ENCODE results near the gene SPIRE1. TPM values are rescaled to one million over a fixed set of nuclear protein-coding genes. Genes with fewer than 3 reads are reported as not detected.

The SPIRE1 gene
- total RNA-seq, 5 donors from 2014 or later (not counting 1 experiment from before 2014, with no cell fraction given): 1.1 to 2.9 (median 1.4) TPM

GRCh38 chr18:12435867-12436266 lies 222.0 kb downstream of the SPIRE1 start:
- Histone ChIP-seq H3K27ac (ENCODE audit: low read length) (no peak overlapping the region), H3K36me3 (ENCODE audit: control insufficient read depth in 2 of 2, extremely low read depth in 1 of 2, insufficient read depth in 1 of 2, low read length in 1 of 2) (no peaks in the 10 kb centered on the region), H3K4me3 (ENCODE audit: control insufficient read depth in 1 of 2, extremely low read depth in 1 of 2, low read length in 1 of 2) (no peak overlapping the region), H3K9me3 (no peaks in the 10 kb centered on the region), H3K4me1 (ENCODE audit: control insufficient read depth in 1 of 2, extremely low read depth in 1 of 2, insufficient read depth in 2 of 2, low read length in 2 of 2) (no peaks in the 10 kb centered on the region), H3K27me3 (replicated peaks in 1 of 2; ENCODE audit: control insufficient read depth in 2 of 2, extremely low read depth in 1 of 2, insufficient read depth in 2 of 2, low read length in 1 of 2) (peaks cover 0 to 5% of the 10 kb centered on the region in 2 experiments)
- no peak overlapping the region for H3K4me3 Mint-ChIP-seq
- ATAC-seq (replicated peaks in 1 of 4): no peak
- 86% methylated on average over 1 of the region's 8 CpGs for WGBS (ENCODE audit: insufficient coverage)
- no peaks in the 10 kb centered on the region for H3K27me3 Mint-ChIP-seq
- CTCF ChIA-PET: interaction anchor here in 1 of 2 donors (0.6 kb wide), 1 partner anchor 27 kb away, joined by 3 read pairs; no protein-coding TSS in a partner anchor
- no peak for DNase-seq
- no peaks in the 10 kb centered on the region for H3K4me1 Mint-ChIP-seq
- no peak overlapping the region for H3K27ac Mint-ChIP-seq
- POLR2A ChIA-PET: interaction anchor here in 1 of 2 donors (0.6 kb wide), 1 partner anchor 235 kb away, joined by 8 read pairs; no protein-coding TSS in a partner anchor
- no peaks in the 10 kb centered on the region for H3K36me3 Mint-ChIP-seq
- no peaks in the 10 kb centered on the region for H3K9me3 Mint-ChIP-seq

GRCh38 chr18:12434541-12434929 lies 223.4 kb downstream of the SPIRE1 start:
- Mint-ChIP-seq H3K27ac (no peak overlapping the region), H3K9me3 (no peaks in the 10 kb centered on the region), H3K27me3 (no peaks in the 10 kb centered on the region), H3K4me3 (no peak overlapping the region), H3K36me3 (no peaks in the 10 kb centered on the region), H3K4me1 (no peaks in the 10 kb centered on the region)
- ChIA-PET CTCF (no interaction called here), POLR2A (no interaction called here)
- no peak for DNase-seq
- no peaks in the 10 kb centered on the region for H3K9me3 ChIP-seq
- ATAC-seq (replicated peaks in 1 of 4): no peak
- H3K27me3 ChIP-seq (replicated peaks in 1 of 2; ENCODE audit: control insufficient read depth in 2 of 2, extremely low read depth in 1 of 2, insufficient read depth in 2 of 2, low read length in 1 of 2): no peaks in the 10 kb centered on the region
- H3K4me1 ChIP-seq (ENCODE audit: control insufficient read depth in 1 of 2, extremely low read depth in 1 of 2, insufficient read depth in 2 of 2, low read length in 2 of 2): no peaks in the 10 kb centered on the region
- WGBS (ENCODE audit: insufficient coverage): 97% methylated on average over 12 of the region's 14 CpGs
- H3K27ac ChIP-seq (ENCODE audit: low read length): no peak overlapping the region
- no peak overlapping the region for H3K4me3 ChIP-seq (ENCODE audit: control insufficient read depth in 1 of 2, extremely low read depth in 1 of 2, low read length in 1 of 2)
- H3K36me3 ChIP-seq (ENCODE audit: control insufficient read depth in 2 of 2, extremely low read depth in 1 of 2, insufficient read depth in 1 of 2, low read length in 1 of 2): no peaks in the 10 kb centered on the region

DNA sequence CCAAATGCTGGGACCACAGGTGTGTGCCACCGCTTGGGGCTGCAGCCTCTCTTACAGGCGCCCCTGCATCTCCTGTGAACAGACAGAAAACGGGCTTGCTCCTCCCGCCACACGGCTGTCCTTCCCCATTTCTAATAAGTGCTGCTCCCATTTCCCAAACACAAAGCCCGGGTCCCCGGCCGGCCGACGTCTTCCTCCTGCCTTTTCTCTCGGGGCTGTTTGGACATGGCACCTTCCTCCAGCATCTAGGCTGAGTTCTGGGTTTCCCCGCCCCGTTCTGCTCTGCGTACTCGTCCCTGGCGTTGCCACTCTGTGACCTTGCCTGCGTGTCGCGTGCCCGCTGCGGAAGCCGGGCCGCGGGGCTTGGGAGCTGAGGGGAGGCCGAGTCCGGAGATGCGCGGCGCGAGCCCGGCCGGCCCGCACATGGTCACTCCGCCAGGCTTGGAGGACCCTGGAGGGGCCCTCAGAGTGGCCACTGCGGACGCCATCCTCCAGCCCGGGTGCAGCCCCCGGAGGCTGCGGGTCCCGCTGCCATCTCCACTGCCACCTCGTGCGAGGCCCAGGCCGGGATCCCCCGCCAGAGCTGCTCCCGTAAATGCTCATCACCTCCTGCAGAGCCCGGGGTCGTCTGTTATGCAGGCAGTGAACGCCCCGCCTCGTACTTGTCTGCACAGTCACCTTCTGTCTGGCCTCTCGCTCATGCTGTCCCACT lies 223.9 kb downstream of the SPIRE1 start:
- Mint-ChIP-seq H3K36me3 (no peaks in the 10 kb centered on the region), H3K4me1 (no peaks in the 10 kb centered on the region), H3K9me3 (no peaks in the 10 kb centered on the region), H3K27me3 (no peaks in the 10 kb centered on the region), H3K27ac (no peak overlapping the region), H3K4me3 (no peak overlapping the region)
- Histone ChIP-seq H3K27ac (ENCODE audit: low read length) (no peak overlapping the region), H3K27me3 (replicated peaks in 1 of 2; ENCODE audit: control insufficient read depth in 2 of 2, extremely low read depth in 1 of 2, insufficient read depth in 2 of 2, low read length in 1 of 2) (no peaks in the 10 kb centered on the region), H3K4me3 (ENCODE audit: control insufficient read depth in 1 of 2, extremely low read depth in 1 of 2, low read length in 1 of 2) (no peak overlapping the region), H3K4me1 (ENCODE audit: control insufficient read depth in 1 of 2, extremely low read depth in 1 of 2, insufficient read depth in 2 of 2, low read length in 2 of 2) (no peaks in the 10 kb centered on the region), H3K9me3 (no peaks in the 10 kb centered on the region), H3K36me3 (ENCODE audit: control insufficient read depth in 2 of 2, extremely low read depth in 1 of 2, insufficient read depth in 1 of 2, low read length in 1 of 2) (no peaks in the 10 kb centered on the region)
- 94% methylated on average over 38 of the region's 51 CpGs for WGBS (ENCODE audit: insufficient coverage)
- ChIA-PET POLR2A (no interaction called here), CTCF (no interaction called here)
- no peak for ATAC-seq (replicated peaks in 1 of 4)
- DNase-seq: no peak

DNA sequence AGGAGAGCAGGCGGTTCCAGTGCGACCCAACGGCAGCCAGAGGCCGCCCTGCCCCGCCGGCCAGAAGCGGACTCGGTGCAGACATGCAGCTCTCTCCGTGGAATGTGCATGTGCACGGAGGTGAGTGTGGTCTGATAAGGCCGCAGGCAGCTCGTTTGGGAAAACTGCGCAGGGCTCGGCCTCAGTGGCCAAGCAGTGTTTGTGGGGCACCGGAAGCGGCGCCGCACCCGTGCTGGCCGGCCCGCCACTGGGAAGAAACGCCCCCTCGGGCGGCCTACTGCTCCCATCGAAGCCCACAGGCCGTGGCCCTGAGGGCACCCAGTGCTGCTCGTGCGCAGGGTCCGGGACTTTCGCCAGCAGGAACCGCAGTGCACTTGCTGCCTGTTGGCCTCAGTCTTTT lies 225.0 kb downstream of the SPIRE1 start:
- Mint-ChIP-seq H3K9me3 (no peaks in the 10 kb centered on the region), H3K4me1 (no peaks in the 10 kb centered on the region), H3K36me3 (no peaks in the 10 kb centered on the region), H3K27ac (no peak overlapping the region), H3K27me3 (no peaks in the 10 kb centered on the region), H3K4me3 (no peak overlapping the region)
- Histone ChIP-seq H3K27ac (ENCODE audit: low read length) (no peak overlapping the region), H3K4me1 (ENCODE audit: control insufficient read depth in 1 of 2, extremely low read depth in 1 of 2, insufficient read depth in 2 of 2, low read length in 2 of 2) (no peaks in the 10 kb centered on the region), H3K9me3 (no peaks in the 10 kb centered on the region), H3K27me3 (replicated peaks in 1 of 2; ENCODE audit: control insufficient read depth in 2 of 2, extremely low read depth in 1 of 2, insufficient read depth in 2 of 2, low read length in 1 of 2) (no peaks in the 10 kb centered on the region), H3K4me3 (ENCODE audit: control insufficient read depth in 1 of 2, extremely low read depth in 1 of 2, low read length in 1 of 2) (no peak overlapping the region), H3K36me3 (ENCODE audit: control insufficient read depth in 2 of 2, extremely low read depth in 1 of 2, insufficient read depth in 1 of 2, low read length in 1 of 2) (no peaks in the 10 kb centered on the region)
- ChIA-PET POLR2A (no interaction called here), CTCF (interaction anchor here in 1 of 2 donors (0.7 kb wide), 1 partner anchor 20 kb away, joined by 7 read pairs; no protein-coding TSS in a partner anchor)
- ATAC-seq (replicated peaks in 1 of 4): no peak
- WGBS (ENCODE audit: insufficient coverage): 98% methylated on average over 31 of the region's 31 CpGs
- DNase-seq: no peak

DNA sequence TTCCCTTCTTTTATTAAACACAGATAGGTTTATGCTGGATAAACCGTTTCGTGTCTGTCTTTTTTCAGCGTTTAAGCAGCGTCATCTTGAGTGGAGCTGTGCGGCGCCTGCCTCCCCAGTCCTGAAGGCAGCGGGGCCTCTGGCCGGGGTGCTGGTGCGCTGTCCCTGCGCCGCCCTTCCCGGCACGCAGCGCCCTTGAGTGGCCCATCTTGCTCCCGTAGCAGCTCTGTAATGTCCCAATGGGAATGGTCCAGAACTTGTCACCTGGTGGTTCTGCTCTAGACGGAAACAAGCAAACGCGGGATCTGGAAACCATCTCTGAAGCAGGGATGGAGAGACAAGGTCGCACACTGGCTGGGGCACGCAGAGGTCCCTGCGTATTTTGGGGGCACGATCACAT lies 225.7 kb downstream of the SPIRE1 start:
- Mint-ChIP-seq H3K4me3 (no peak overlapping the region), H3K36me3 (no peaks in the 10 kb centered on the region), H3K27me3 (no peaks in the 10 kb centered on the region), H3K4me1 (no peaks in the 10 kb centered on the region), H3K9me3 (no peaks in the 10 kb centered on the region), H3K27ac (no peak overlapping the region)
- CTCF ChIA-PET: no interaction called here
- POLR2A ChIA-PET: no interaction called here
- ATAC-seq (replicated peaks in 1 of 4) (no peak), DNase-seq (no peak)
- H3K27ac ChIP-seq (ENCODE audit: low read length): no peak overlapping the region
- no peaks in the 10 kb centered on the region for H3K4me1 ChIP-seq (ENCODE audit: control insufficient read depth in 1 of 2, extremely low read depth in 1 of 2, insufficient read depth in 2 of 2, low read length in 2 of 2)
- H3K27me3 ChIP-seq (replicated peaks in 1 of 2; ENCODE audit: control insufficient read depth in 2 of 2, extremely low read depth in 1 of 2, insufficient read depth in 2 of 2, low read length in 1 of 2): no peaks in the 10 kb centered on the region
- H3K36me3 ChIP-seq (ENCODE audit: control insufficient read depth in 2 of 2, extremely low read depth in 1 of 2, insufficient read depth in 1 of 2, low read length in 1 of 2): no peaks in the 10 kb centered on the region
- no peaks in the 10 kb centered on the region for H3K9me3 ChIP-seq
- WGBS (ENCODE audit: insufficient coverage): 96% methylated on average over 22 of the region's 22 CpGs
- no peak overlapping the region for H3K4me3 ChIP-seq (ENCODE audit: control insufficient read depth in 1 of 2, extremely low read depth in 1 of 2, low read length in 1 of 2)

DNA sequence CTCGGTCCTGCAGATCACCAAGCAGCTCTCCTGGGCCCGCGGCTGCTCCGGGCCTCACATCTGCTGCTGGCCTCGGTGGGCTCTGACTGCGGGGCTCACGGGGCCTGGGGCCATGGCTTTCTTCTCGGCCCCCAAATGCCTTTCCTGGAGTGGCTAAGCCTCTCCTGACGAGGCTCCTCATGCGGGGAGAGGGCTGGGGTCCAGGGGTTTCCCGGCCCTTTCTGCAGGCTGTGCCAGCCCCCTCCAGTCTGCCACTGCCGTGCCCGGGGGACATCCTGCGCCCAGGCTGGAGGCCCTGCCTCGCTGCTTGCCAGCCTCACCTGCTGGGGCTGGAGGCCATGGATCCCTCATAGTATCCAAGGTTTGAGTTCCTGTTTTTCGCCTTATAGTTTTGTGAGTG lies 226.3 kb downstream of the SPIRE1 start:
- Histone ChIP-seq H3K27ac (ENCODE audit: low read length) (no peak overlapping the region), H3K4me3 (ENCODE audit: control insufficient read depth in 1 of 2, extremely low read depth in 1 of 2, low read length in 1 of 2) (no peak overlapping the region), H3K36me3 (ENCODE audit: control insufficient read depth in 2 of 2, extremely low read depth in 1 of 2, insufficient read depth in 1 of 2, low read length in 1 of 2) (no peaks in the 10 kb centered on the region), H3K4me1 (ENCODE audit: control insufficient read depth in 1 of 2, extremely low read depth in 1 of 2, insufficient read depth in 2 of 2, low read length in 2 of 2) (no peaks in the 10 kb centered on the region), H3K27me3 (replicated peaks in 1 of 2; ENCODE audit: control insufficient read depth in 2 of 2, extremely low read depth in 1 of 2, insufficient read depth in 2 of 2, low read length in 1 of 2) (no peaks in the 10 kb centered on the region), H3K9me3 (no peaks in the 10 kb centered on the region)
- no peaks in the 10 kb centered on the region for H3K4me1 Mint-ChIP-seq
- WGBS (ENCODE audit: insufficient coverage): 97% methylated on average over 12 of the region's 16 CpGs
- no peak for DNase-seq
- ChIA-PET CTCF (no interaction called here), POLR2A (no interaction called here)
- no peaks in the 10 kb centered on the region for H3K27me3 Mint-ChIP-seq
- H3K4me3 Mint-ChIP-seq: no peak overlapping the region
- H3K9me3 Mint-ChIP-seq: no peaks in the 10 kb centered on the region
- no peak overlapping the region for H3K27ac Mint-ChIP-seq
- no peaks in the 10 kb centered on the region for H3K36me3 Mint-ChIP-seq
- ATAC-seq (replicated peaks in 1 of 4): no peak

All from T-cell (primary cell).